GM10248 (cell line): ENCODE results near the gene FXYD4.
A peak's percentile ranks its signal among the peaks of the same experiment; 100 is the strongest.
"Not testable (repeated sequence)": the region's sequence is repeated elsewhere in the genome, so short reads cannot be mapped to it uniquely, and the experiment has no call there.

Source experiments
- CTCF ChIA-PET: fragments of 300-600 bp; sonication (Branson Sonifier 250); formaldehyde crosslinking; extraction: SDS; loops from one replicate; lab custom pipeline; 2021; ENCODE audit warnings: antibody characterized with exemption; lab: Yijun Ruan, JAX
- POLR2A ChIA-PET: fragments of 350-650 bp; sonication (Branson Sonifier 250); formaldehyde crosslinking; extraction: SDS; loops from one replicate; lab custom pipeline; 2020; ENCODE audit warnings: antibody characterized with exemption; lab: Yijun Ruan, JAX
- DNase-seq: peaks from one replicate; pipeline ENCODE4 v3.0.0; 2012; ENCODE audit errors: extremely low spot score
- CTCF ChIP-seq: IDR thresholded peaks from 2 replicates; pipeline ENCODE4 v1.5.1; 2012; ENCODE audit warnings: mild to moderate bottlenecking, low read depth; ENCODE audit errors: extremely low read depth, missing control alignments, control extremely low read depth

FXYD4 gene

GRCh38 chr10:43417950-43418768 lies 46.7 kb downstream of the FXYD4 start:
- CTCF ChIA-PET: interaction anchor here (1.0 to 2.3 kb wide), 3 partner anchors 9 to 19 kb away, joined by 3 to 7 read pairs (median 3); partner anchors contain the start of genes HNRNPF and ZNF487
- TF ChIP-seq CTCF: no peak
- peak; percentile 71 for DNase-seq
- POLR2A ChIA-PET: interaction anchor here (1.0 kb wide), 2 partner anchors 9 to 10 kb away, joined by 3 read pairs; no protein-coding TSS in a partner anchor

DNA sequence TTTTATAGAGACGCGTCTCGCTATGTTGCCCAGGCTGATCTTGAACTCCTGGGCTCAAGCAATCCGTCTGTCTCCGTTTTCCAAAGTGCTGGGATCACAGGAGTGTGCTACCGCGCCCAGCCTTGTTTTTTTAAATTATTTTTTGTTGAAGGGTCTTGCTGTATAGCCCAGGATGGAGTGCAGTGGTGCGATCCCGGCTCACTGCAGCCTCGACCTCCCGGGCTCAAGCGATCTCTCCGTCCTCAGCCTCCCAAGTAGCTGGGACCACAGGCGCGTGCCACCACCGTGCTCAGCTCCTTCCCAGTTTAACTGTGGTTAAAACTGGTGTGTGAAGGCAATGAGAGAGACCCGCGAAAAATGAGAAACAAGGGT lies 48.5 kb downstream of the FXYD4 start:
- no peak for DNase-seq
- no peak for TF ChIP-seq CTCF
- ChIA-PET CTCF (interaction anchor here (1.1 to 2.3 kb wide), 4 partner anchors 11 to 18 kb away, joined by 3 to 10 read pairs (median 5); partner anchors contain the start of gene HNRNPF), POLR2A (interaction anchor here (1.5 kb wide), 1 partner anchor 12 kb away, joined by 3 read pairs; no protein-coding TSS in a partner anchor)

DNA sequence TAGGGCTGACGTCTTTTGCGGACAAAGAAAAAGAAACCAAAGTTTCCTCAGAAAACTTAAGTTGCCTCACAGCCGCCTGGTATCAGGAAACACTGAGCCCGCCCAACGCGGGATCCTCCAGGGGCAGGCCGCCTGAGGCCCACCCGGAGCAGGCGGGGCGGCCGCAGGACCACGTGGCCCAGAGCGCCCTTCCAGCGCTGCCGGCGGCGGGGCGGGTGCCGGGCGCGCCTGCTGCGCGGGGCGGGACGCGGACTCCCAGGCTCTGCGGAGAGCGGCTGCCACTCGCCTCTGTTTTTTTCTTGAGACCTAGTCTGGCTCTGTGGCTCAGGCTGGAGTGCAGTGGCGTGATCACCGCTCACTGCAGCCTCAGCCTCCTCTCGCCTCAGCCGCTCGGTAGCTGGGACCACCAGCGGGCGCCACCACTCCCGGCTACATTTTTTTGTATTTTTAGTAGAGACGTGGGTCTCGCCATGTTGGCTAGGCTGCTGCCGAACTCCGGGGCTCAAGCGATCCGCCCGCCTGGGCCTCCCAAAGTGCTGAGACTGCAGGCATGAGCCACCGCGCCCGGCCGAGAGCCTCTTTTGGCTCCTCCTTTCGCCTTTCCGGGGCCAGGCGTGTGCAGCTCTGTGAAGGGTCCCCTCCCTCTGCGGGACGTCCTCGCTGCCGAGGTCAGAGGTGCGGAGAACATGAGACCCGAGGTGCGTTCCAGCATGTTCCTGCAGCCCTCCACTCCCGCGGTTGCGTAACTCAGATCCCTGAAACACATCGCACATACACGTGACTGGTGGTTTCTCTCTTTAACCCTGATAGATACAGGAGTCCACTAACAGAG lies 49.1 kb downstream of the FXYD4 start:
- peak; percentile 76 for DNase-seq
- peak; percentile 41 for TF ChIP-seq CTCF
- ChIA-PET POLR2A (interaction anchor here (1.5 kb wide), 1 partner anchor 13 kb away, joined by 3 read pairs; no protein-coding TSS in a partner anchor), CTCF (interaction anchor here (1.1 to 2.3 kb wide), 5 partner anchors 11 to 17 kb away, joined by 3 to 10 read pairs (median 4); partner anchors contain the start of genes HNRNPF and ZNF487)

GRCh38 chr10:43421201-43421507 lies 49.7 kb downstream of the FXYD4 start:
- no peak for DNase-seq
- CTCF ChIA-PET: interaction anchor here (1.2 to 2.2 kb wide), 3 partner anchors 12 to 16 kb away, joined by 3 to 10 read pairs (median 4); partner anchors contain the start of gene ZNF487
- TF ChIP-seq CTCF: no peak
- POLR2A ChIA-PET: interaction anchor here (1.5 kb wide), 1 partner anchor 13 kb away, joined by 3 read pairs; no protein-coding TSS in a partner anchor

DNA sequence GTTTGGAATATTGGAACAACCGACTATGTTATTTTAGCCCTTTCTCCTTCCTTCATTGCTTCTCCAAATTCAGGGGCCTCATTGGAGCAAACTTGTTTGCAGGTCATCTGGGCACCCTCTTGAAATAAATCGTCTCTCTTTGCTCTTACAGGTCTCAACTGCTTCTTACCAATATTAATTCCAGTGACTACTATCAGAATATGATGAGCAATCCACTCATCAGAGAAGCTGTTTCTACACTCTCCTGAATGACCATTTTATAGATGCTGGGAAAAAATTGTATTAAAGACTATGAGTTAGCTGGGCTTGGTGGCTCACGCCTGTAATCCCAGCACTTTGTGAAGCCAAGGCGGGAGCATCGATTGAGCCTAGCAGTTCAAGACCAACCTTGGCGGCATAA lies 50.1 kb downstream of the FXYD4 start:
- no peak for TF ChIP-seq CTCF
- CTCF ChIA-PET: interaction anchor here (1.2 kb wide), 2 partner anchors 14 to 15 kb away, joined by 3 to 4 read pairs; partner anchors contain the start of gene ZNF487
- DNase-seq: no peak
- POLR2A ChIA-PET: interaction anchor here (0.7 kb wide), 1 partner anchor 21 kb away, joined by 4 read pairs; no protein-coding TSS in a partner anchor

DNA sequence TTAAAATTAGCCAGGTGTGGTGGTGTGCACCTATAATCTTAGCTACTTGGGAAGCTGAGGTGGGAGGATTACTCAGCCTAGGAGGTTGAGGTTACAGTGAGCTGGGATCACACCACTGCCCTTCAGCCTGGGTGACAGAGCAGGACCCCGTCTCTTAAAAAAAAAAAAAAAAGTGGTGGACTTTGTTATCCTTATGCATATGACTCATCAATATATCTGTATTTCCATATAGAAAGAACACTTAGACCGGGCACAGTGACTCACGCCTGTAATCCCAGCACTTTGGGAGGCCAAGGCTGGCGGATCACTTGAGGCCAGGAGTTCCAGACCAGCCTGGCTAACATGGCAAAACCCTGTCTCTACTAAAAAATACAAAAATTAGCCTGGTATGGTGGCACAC lies 50.5 kb downstream of the FXYD4 start:
- DNase-seq: not testable (repeated sequence)
- CTCF ChIA-PET: interaction anchor here (1.2 kb wide), 1 partner anchor 14 kb away, joined by 3 read pairs; no protein-coding TSS in a partner anchor
- POLR2A ChIA-PET: interaction anchor here (0.7 kb wide), 1 partner anchor 21 kb away, joined by 4 read pairs; no protein-coding TSS in a partner anchor
